NCI-H2081 treated with DMSO at 0.1 percent for 48 hours (cell line): ENCODE data around the gene DYNLT2B.
"Not testable (repeated sequence)": the region's sequence is repeated elsewhere in the genome, so short reads cannot be mapped to it uniquely, and the experiment has no call there.

Source experiments
- DNase-seq: peaks from one replicate; lab custom pipeline; 2025; lab: John Stamatoyannopoulos, UW

The DYNLT2B gene

DNA sequence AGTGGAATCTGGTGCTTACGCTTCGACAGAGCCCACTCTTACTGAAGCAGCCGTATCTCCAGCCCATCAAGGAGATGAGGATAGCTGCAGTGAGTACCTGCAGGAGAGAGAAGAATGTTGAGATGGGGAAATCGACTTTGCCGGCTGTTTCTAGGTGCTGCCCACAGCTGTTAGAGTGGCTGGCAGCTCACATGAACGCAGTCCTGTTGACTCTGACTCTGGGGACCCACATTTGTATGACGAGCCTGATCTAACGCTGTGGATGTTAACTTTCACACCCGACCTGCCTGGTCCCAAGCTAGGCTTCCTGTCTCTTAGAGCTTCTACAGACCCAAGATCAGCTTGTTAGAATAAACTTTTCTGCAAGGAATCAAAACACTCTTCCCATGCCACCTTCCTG lies 8.9 kb upstream of the DYNLT2B start:
- DNase-seq: no peak

DNA sequence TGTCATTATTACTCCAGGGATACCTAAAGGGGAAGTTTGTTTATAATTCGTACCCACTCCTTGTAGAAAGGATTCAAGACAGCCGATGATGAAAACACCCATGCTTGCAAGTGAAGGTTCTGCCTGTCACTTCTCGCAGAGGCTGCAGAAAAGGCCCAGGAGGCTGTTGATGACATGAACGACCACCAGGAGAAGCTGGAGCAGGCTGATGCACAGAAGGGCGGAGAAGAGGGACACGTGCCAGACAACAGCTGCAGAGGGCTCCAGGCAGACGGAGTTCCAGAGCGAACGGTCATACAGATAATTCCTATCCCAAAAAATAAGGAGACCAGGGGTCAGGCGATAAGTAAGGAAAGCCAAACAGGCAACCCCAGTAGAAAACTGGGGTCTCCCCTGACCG lies 5.7 kb upstream of the DYNLT2B start:
- no peak for DNase-seq

DNA sequence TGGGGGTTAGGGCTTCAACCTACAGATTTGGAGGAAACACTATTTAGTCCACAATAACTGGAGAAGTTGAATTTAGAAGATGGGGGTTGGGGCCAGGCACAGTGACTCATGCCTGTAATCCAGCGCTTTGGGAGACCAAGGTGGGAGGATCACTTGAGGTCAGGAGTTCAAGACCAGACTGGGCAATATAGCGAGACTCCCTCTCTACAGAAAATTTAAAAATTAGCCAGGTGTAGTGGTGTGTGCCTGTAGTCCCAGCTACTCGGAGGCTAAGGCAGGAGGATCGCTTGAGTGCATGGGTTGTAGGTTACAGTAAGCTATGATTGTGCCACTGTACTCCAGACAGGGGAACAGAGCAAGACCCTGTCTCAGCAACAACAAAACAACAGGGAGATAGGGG lies 5.0 kb upstream of the DYNLT2B start:
- no peak for DNase-seq

DNA sequence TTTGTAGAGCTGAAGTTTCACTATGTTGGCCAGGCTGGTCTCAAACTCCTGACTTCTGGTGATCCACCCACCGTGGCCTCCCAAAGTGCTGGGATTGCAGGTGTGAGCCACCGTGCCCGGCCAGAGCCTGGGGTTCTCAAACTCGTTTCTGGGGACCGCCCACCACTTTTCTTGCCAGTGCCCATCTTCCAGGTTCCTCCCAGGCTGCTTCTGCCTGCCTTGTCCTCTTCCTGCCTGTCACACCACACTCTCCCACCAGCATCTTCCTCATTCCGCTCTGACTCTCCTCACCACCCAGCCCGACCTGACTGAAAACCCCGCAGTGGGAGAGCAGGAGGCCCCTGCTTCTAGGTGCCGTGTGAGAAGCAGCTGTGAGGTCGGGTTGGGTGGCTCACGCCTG lies 3.1 kb upstream of the DYNLT2B start:
- no peak for DNase-seq

DNA sequence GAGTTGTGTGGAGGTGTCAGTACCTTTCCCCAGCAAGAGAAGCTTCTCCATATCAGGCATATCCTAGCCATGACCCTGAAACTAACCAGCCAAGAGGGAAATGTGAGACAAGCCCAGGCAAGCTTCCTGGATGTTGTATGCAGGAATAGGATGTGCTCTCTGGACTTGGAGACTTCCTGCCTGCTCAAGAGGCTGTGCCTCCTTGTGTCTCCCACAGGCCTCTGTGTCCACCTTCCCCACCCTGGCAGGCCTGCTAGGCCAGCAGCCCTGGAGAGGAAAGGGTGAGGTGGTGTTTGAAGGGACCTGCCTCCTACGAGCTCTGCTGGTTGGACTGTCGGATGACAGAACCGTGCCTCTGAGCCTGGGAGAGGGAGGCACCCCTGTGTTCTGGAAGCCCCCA lies 2.1 kb upstream of the DYNLT2B start:
- no peak for DNase-seq

DNA sequence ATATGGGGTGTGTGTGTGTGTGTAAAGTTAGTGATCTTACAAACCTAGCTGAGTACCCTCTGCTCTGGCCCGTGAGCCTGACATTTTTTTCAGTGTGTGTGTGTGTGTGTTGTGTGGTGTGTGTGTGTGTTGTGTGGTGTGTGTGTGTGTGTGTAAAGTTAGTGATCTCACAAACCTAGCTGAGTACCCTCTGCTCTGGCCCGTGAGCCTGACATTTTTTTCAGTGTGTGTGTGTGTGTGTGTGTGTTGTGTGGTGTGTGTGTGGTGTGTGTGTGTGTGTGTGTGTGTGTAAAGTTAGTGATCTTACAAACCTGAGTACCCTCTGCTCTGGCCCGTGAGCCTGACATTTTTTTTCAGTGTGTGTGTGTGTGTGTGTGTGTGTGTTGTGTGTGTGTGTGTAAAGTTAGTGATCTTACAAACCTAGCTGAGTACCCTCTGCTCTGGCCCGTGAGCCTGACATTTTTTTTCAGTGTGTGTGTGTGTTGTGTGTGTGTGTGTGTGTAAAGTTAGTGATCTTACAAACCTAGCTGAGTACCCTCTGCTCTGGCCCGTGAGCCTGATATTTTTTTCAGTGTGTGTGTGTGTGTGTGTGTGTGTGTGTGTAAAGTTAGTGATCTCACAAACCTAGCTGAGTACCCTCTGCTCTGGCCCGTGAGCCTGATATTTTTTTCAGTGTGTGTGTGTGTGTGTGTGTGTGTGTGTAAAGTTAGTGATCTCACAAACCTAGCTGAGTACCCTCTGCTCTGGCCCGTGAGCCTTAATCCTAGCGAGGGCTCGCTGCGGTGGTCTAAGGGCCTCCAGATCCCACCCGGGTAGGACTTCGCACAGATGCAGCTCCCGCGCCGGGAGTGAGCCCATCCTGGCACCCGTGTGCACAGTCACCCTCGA lies 997 bp downstream of the DYNLT2B start:
- DNase-seq: not testable (repeated sequence)

DNA sequence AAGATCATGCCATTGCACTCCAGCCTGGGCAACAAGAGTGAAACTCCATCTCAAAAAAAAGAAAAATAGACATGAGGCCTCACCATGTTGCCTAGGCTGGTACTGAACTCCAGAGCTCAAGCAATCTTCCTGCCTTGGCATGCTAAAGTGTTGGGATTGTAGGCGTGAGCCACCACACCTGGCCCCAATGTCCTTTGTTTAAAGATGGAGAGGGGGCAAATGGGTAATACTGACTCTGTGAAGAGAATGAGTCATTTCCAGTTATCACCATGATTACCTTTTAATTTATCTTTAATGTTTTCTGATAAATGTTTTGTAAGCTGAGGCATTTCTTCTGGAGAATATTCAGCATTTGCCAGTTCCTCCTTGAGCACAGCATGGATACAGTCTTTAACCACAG lies 2.2 kb downstream of the DYNLT2B start:
- no peak for DNase-seq

DNA sequence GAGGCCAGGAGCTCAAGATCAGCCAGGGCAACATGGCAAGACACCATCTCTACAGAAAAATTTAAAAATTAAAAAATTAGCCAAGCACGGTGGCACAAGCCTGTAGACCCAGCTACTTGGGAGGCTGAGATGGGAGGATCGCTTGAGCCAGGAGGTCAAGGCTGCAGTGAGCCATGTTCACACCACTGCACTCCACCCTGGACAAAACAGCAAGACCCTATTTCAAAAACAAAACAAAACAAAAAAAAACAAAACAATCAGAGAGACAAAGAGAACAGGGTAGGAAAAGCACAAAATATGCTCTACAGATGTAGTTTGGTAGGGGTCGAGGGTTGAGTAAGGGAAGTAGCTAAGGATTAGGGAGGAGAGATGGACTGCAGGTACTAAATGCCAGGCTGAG lies 3.4 kb downstream of the DYNLT2B start:
- no peak for DNase-seq

DNA sequence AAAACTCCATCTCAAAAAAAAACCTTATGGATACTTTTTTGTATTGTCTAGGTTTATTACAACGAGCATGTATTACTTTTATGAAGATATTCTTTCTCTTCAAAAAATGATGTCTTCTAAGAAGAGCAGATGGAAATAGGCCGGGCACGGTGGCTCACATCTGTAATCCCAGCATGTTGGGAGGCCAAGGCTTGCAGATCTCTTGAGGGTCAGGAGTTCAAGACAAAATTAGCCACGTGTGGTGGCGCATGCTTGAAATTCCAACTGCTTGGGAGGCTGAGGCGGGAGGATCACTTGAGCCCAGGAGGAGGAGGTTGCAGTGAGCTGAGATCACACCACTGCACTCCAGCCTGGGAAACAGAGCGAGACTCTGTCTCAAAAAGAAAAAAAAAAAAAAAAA lies 4.0 kb downstream of the DYNLT2B start:
- DNase-seq: not testable (repeated sequence)

DNA sequence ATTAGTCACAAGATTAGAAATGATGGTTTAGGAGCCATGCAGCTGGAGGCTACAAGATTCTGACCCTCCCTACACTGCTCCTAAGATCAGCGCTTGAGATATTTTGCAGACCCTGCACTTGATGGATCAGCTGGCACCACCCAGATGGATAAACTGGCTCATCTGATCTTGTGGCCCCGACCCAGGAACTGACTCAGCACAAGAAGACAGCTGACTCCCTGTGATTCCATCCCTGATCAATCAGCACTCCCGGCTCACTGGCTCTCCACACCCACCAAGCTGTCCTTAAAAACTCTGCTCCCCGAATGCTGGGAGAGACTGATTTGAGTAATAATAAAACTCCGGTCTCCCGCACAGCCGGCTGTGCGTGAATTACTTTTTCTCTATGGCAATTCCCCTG lies 15.1 kb downstream of the DYNLT2B start:
- not testable (repeated sequence) for DNase-seq

DNA sequence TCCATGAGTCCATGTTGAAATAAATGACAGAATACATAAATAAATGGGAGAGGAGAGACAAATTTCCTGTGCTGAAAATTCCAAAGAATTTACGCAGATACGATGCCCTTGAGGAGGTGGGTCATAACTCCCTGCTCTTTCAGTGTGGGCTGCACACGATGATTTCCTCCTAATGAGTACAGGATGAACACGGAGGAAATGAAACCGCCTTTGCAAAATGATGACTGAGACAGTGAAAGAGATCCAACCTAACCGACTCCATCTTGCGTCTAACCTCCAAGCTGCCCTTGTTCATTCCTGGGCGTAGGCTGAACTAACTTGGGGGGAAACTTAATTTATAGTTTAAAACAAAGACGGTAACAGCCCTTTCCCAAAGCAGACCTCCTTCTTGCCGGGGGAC lies 15.5 kb downstream of the DYNLT2B start:
- DNase-seq: not testable (repeated sequence)

DNA sequence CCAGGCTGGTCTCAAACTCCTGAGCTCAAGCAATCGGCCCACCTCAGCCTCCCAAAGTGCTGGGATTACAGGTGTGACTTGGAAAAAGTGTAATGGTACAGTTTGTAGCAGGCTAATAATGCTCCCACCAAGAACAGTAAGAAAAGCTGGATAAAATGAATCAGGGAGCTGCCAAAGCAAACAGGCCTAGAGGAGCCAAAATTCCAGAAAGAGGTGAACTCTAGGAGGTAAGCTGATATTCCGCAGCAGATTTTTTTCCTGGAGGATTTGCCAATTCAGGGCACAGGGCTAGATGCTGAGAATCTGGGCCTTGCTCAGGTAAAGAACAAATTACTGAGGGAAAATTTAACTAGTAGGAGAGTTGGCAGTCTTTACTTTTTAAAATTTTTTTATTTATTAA lies 19.5 kb downstream of the DYNLT2B start:
- no peak for DNase-seq

DNA sequence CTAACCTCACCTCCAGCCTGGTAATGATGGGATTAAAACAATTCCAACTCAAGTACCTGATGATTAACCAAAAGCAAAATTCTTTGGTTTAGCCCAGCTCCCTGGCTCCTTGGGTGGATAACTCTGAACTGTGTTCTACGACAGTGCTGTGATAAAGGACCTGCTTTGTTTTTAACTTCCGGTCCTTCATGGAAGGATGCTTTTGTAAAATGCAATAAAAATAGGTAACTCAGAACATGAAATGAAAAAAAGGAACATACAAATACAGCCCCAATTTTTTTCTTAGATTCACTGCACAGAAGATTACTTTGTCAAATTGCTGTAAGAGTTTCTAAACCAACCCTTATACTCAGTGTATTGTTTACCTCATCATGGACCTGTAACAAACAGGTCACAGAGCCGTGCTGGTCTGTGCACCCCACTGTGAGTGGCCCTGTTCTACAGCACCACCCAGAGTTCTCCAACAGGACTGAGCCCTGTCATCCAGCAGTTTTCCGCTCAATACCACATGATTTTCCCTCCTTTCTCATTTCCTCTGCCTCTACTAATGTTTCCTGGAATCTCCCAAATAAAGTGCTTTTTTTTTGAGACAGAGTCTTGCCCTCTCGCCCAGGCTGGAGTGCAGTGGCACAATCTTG lies 25.6 kb downstream of the DYNLT2B start:
- DNase-seq: no peak

DNA sequence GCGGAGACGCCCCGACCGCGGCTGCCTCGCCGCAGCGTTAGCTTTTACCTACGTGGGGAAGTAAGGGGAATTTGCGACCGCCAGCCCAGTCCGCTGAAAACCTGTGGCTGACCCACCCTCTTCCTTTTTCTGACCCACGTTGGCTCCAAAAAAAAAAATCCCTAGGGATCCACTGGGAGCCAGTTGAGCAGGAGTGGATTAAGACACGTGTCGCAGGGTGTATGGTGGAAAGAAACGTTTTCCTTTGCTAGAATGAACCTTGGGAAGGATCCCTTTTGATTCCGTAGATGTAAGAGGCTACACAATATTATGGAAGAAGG lies 29.9 kb downstream of the DYNLT2B start:
- DNase-seq: no peak

DNA sequence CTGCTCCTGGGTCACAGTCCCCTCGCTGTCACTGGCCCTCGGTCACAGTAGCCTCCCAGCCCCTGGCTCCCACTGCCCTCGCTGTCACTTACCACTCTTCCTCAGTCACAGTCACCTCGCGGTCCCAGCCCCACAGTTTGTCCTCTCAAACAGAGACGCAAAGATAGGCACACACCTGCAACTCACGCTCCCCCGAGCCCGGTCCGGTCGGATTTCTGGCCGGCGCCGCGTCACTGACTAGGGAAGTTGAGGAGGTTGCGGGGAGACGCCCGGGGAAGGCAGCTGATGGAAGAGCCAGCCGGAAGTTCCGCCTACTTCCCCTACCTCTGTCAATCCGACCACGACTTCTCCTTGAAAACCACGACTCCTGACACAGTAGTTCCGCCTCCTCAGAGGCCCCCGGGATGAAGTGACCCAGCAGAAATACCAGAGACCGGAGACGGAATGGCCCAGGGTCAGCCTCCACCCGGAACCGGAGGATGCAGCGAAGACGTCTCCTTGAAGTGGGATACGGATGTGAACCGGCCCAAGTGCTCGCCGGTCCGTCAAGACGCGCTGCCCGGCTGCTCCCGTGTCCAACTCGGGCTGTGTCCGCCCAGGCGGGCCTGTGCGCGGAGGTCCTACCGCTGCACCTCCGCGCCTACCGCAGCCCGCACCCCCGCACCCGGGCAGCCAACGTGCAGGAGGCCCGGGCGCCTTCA lies 30.4 kb downstream of the DYNLT2B start, which contains the start of gene PCYT1A:
TSS of gene PCYT1A (minus strand) at position 287 of the 701 bp plus-strand sequence. CDS start 17,195 bp downstream, outside the sequence.
- peak; percentile 91 for DNase-seq

DNA sequence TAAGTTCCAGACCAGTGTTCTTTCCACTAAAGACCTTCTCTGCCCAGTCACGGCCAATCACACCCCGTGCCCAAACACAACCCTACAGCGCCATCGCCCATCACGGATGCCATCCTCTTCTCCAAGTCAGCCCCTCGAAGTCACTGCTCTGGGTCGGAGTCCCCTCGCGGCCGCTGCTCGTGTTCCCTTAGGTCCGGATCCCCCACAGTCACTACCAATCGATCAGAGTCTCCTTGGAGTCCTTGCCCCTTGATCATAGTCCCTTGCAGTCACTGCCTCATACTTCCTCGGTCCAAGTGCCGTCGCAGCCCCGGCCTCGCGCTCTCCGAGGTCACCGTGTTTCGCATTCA lies 31.0 kb downstream of the DYNLT2B start:
- DNase-seq: no peak

DNA sequence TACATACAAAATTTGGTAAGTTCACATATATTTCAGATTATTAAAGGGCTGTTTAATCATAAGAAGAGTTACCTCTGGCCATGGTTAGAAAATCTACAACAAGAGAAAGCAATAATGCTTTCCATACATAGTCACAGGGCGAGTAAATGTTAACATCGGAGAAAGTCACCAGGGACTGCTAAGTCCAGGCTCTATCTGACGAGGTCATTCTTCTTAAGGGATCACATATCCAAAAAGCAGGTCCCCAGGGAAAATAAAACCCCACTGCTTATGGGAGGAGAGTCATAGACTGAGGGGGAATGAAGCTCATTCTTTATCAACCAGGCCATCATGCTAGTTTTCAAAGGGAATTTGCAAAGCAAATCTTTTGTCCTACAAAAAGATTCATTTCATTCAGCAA lies 33.6 kb downstream of the DYNLT2B start:
- DNase-seq: no peak

DNA sequence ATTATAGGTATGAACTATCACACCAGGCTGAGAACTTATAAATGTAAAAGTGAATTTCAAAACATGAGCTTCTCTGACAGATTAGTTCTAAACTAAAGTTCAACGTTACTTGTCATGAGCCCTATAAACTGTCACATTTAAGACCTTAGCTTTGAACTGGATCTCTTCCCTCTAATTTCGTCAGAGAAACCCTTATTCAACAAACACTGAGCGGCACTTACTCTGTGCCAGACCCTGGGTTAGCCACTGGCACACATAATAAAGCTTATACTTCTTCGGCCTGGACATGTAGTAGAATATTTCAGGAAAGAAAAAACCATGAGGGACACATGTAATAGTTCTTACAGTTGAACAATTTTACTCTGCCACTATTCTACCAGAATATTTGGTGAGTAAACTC lies 36.1 kb downstream of the DYNLT2B start:
- no peak for DNase-seq

DNA sequence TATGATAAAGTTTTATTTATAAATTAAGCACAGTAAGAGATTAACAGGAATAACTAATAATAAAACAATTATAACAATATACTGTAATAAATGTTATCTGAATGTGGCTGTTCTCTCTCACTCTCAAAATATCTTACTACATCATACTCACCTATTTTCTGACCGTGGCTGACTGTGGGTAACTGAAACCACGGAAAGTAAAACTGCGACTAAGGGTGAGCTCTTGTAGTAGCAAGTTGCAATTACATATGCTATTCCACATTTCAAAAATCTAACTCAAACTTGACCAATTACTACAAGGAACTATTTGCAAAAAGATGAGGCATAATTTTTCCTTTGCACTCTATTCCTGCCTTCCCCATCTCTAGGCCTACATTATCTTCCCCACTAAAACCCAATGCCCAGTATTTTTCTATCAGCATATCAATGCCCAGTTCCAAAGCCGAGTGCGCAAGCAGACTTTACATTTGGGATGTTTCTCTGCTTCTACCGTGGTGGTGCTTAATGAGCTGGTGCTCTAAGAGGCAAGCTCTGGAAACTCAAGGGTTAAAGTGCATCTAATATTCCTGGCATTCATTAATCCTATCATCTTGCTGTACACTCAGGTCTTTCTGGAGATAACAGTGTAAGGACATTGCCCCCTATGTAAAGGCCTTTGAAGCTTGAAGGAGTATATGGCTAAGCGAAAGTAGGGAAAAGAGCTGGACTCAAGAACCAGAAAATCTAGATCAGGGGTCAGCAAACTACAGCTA lies 37.2 kb downstream of the DYNLT2B start:
- DNase-seq: no peak

DNA sequence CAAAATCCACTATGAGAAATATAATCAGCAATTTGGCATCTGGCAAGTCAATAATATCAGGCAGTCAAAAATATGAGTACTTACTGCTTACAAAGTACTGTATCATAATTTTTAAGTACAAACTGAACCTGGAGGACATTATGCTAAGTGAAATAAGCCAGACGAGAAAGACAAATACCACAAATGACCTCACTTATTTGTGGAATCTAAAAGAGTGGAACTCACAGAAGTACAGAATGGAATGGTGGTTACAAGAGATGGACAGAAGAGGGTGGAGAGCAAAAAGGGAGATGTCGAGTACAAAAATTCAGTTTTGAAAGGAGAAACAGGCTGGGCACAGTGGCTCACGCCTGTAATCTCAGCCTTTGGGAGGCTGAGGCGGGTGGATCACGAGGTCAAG lies 42.9 kb downstream of the DYNLT2B start:
- no peak for DNase-seq

DNA sequence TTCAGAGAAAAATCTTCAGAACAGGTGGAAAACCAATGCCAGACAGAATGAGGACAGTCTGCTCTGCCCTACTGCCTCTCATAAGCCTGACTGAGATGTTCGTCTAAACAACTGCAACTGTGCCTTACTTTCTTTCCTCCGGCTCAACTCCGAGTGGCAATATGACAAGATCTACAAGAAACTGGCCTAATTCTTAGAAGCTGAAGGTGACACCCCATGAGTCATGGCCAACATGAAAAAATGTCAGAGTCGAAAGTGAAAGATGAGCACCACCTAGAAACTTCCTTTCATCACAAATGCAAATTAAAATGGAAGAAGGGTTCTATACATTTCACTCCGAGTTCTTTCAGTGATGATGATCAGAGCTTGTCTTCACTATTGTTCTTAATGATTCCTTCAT lies 43.5 kb downstream of the DYNLT2B start:
- DNase-seq: no peak

DNA sequence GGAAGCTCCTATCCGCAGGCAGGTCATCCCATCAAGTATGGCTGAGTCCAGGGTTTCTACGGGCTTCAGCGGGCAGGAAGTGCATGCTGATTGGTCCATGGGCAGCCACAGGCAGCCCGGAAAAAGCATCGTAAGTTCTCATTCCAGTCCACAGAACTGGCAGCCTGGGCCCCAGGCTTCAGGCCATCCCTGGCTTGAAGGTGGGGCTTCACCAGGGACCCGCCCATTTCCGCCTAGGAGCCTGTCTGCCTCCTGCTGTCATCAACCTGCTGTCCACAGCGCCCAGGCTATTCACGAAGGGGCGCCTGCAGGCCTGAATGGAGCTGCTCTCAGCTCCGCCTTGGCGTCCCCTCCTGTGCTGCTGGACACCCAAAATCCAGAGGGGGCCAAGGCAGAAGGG lies 44.4 kb downstream of the DYNLT2B start:
- no peak for DNase-seq
